OCI-M1 (cell line): ENCODE data around the gene ZNF667.

Experiments
- DNase-seq: peaks from one replicate; lab custom pipeline; 2025; lab: John Stamatoyannopoulos, UW

ZNF667 gene

GRCh38 chr19:56476651-56477428, at the start of gene ZNF667:
ZNF667 (minus strand) TSS chr19:56477345; CDS start chr19:56462370, 14,975 bp downstream.
- DNase-seq: peak; percentile 86

- DNase-seq: no peak
These were observed 48.2 kb upstream of the ZNF667 start for GRCh38 chr19:56525214-56525860.

GRCh38 chr19:56508290-56508778, 31.2 kb upstream of the ZNF667 start:
- DNase-seq: no peak

GRCh38 chr19:56507446-56508289, 30.5 kb upstream of the ZNF667 start, which contains the start of gene ZNF471:
ZNF471 (plus strand) TSS chr19:56507855; CDS start chr19:56511572, 3,717 bp downstream.
- peak; percentile 99 for DNase-seq

GRCh38 chr19:56504581-56504980, 27.4 kb upstream of the ZNF667 start:
- no peak for DNase-seq

GRCh38 chr19:56491399-56491798, 14.3 kb upstream of the ZNF667 start:
- DNase-seq: no peak

GRCh38 chr19:56477429-56478338, 539 bp upstream of the ZNF667 start:
- DNase-seq: peak; percentile 96

GRCh38 chr19:56476093-56476492, 1.1 kb downstream of the ZNF667 start:
- DNase-seq: no peak

GRCh38 chr19:56474308-56474707, 2.8 kb downstream of the ZNF667 start:
- no peak for DNase-seq

- no peak for DNase-seq
These were observed 35.8 kb downstream of the ZNF667 start for GRCh38 chr19:56441206-56441792.

- DNase-seq: peak; percentile 31
These were observed 53.2 kb downstream of the ZNF667 start for GRCh38 chr19:56423985-56424353.

- no peak for DNase-seq
These were observed 53.7 kb downstream of the ZNF667 start for GRCh38 chr19:56423276-56423984.

- DNase-seq: peak; percentile 32
These were observed 72.1 kb downstream of the ZNF667 start for GRCh38 chr19:56405062-56405461.

GRCh38 chr19:56404705-56405056, 72.5 kb downstream of the ZNF667 start:
- DNase-seq: peak; percentile 61

- peak; percentile 95 for DNase-seq
These were observed 73.1 kb downstream of the ZNF667 start, which contains the start of gene ZNF583 for GRCh38 chr19:56403764-56404704. ZNF583 (plus strand) TSS chr19:56404332; CDS start chr19:56407115, 2,783 bp downstream.

- no peak for DNase-seq
These were observed 73.9 kb downstream of the ZNF667 start for GRCh38 chr19:56403261-56403660.

GRCh38 chr19:56400485-56400884, 76.7 kb downstream of the ZNF667 start:
- peak; percentile 2 for DNase-seq

GRCh38 chr19:56398809-56399208, 78.3 kb downstream of the ZNF667 start:
- DNase-seq: no peak
